NT2/D1 (cell line): ENCODE results near the gene ANP32E.

Experiments used
- SUZ12 ChIP-seq: IDR thresholded peaks from 2 replicates; pipeline ENCODE4 v1.6.1; 2011; ENCODE audit not compliant: insufficient read length, insufficient read depth; ENCODE audit errors: extremely low read depth
- ZNF274 ChIP-seq: IDR thresholded peaks from 2 replicates; pipeline ENCODE4 v1.6.1; 2011; ENCODE audit warnings: mild to moderate bottlenecking, low read depth, low read length

GRCh38 chr1:150268340-150268704, 32.4 kb upstream of the ANP32E start:
- TF ChIP-seq SUZ12 (no peak), ZNF274 (no peak)
